Astrocyte (in vitro differentiated cells and primary cell): Measurements from ENCODE around the gene PLIN5.

Source experiments
- EZH2 ChIP-seq: IDR thresholded peaks from 2 replicates; pipeline ENCODE4 v1.6.1; 2012; ENCODE audit warnings: mild to moderate bottlenecking, low read length, inconsistent platforms; ENCODE audit not compliant: insufficient read depth
- TF ChIP-seq, protein P1 (sequence below): IDR thresholded peaks from 2 replicates; pipeline ENCODE4 v1.5.1; 2011; ENCODE audit warnings: low read depth, mild to moderate bottlenecking, inconsistent platforms, low read length, moderate library complexity; ENCODE audit not compliant: insufficient read depth

GRCh38 chr19:4566402-4567051 is 31.5 kb upstream of the PLIN5 start:
- TF ChIP-seq, protein P1, sequence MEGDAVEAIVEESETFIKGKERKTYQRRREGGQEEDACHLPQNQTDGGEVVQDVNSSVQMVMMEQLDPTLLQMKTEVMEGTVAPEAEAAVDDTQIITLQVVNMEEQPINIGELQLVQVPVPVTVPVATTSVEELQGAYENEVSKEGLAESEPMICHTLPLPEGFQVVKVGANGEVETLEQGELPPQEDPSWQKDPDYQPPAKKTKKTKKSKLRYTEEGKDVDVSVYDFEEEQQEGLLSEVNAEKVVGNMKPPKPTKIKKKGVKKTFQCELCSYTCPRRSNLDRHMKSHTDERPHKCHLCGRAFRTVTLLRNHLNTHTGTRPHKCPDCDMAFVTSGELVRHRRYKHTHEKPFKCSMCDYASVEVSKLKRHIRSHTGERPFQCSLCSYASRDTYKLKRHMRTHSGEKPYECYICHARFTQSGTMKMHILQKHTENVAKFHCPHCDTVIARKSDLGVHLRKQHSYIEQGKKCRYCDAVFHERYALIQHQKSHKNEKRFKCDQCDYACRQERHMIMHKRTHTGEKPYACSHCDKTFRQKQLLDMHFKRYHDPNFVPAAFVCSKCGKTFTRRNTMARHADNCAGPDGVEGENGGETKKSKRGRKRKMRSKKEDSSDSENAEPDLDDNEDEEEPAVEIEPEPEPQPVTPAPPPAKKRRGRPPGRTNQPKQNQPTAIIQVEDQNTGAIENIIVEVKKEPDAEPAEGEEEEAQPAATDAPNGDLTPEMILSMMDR = no peak
- no peak for TF ChIP-seq EZH2
